Breast epithelium (tissue), 4 donors: ENCODE measurements around the gene CEP112. TPM values are rescaled to one million over a fixed set of nuclear protein-coding genes. Genes with fewer than 3 reads are reported as not detected.

Source experiments
- DNase-seq, 2 donors: peaks; one replicate each; pipeline ENCODE4 v3.0.0-alpha.2; 2019; ENCODE audit warnings: low spot score in 2 of 2
- H3K27ac ChIP-seq, 2 donors: fragments of 200-600 bp; sonication (generic) in 1 of 2; one replicate each; pipeline ENCODE4 v1.5.1; 2016 to 2019; ENCODE audit warnings: mild to moderate bottlenecking in 1 of 2
- H3K27me3 ChIP-seq, 2 donors: fragments of 200-600 bp; sonication (generic) in 1 of 2; one replicate each; pipeline versions ENCODE4 v1.5.1 to v1.6.0; 2017 to 2019; ENCODE audit warnings: control low read depth in 1 of 2, mild to moderate bottlenecking in 1 of 2
- H3K36me3 ChIP-seq: fragments of 200-600 bp; one replicate; pipeline ENCODE4 v1.5.1; 2019
- H3K4me1 ChIP-seq, 2 donors: fragments of 200-600 bp; sonication (generic); one replicate each; pipeline ENCODE4 v1.5.1; 2016 to 2019; ENCODE audit warnings: control low read depth in 1 of 2
- H3K4me3 ChIP-seq, 3 donors: fragments of 200-600 bp; sonication (generic); 1 replicate in 2 of 3; 2 replicates in 1 of 3; pipeline ENCODE4 v1.5.1; 2016 to 2019; ENCODE audit warnings: mild to moderate bottlenecking in 3 of 3, moderate library complexity in 2 of 3
- H3K9me3 ChIP-seq, 2 donors: fragments of 200-600 bp; sonication (generic) in 1 of 2; one replicate each; pipeline ENCODE4 v1.5.1; 2016 to 2019; ENCODE audit warnings: control low read depth in 1 of 2
- POLR2A ChIP-seq: fragments of 450-650 bp; IDR thresholded peaks from one replicate; pipeline ENCODE4 v1.6.1; 2016; ENCODE audit warnings: antibody characterized with exemption, mild to moderate bottlenecking, moderate library complexity
- POLR2AphosphoS5 ChIP-seq, 3 donors: sonication (generic); formaldehyde crosslinking; IDR thresholded peaks; one replicate each; pipeline ENCODE4 v1.6.1; 2017; ENCODE audit warnings: antibody characterized with exemption in 3 of 3
- intact Hi-C: fragments of 100-400 bp; cut with DNase I; formaldehyde crosslinking; loops from one replicate; pipeline ENCODE4 v1.15.1; 2023; ENCODE audit warnings: low total_unique reads
- total RNA-seq, 3 donors: library from RNA; depleted of rRNA; stranded (reverse); fragments of >200 nt; gene quantifications; one replicate each; pipeline ENCODE4 v1.1.0, GENCODE V29; 2016
- TF ChIP-seq, protein P1 (sequence below), 3 donors: fragments of 450-650 bp; IDR thresholded peaks; one replicate each; pipeline ENCODE4 v1.5.1; 2016 to 2017; ENCODE audit warnings: antibody characterized with exemption in 3 of 3, mild to moderate bottlenecking in 3 of 3, moderate library complexity in 3 of 3

Gene CEP112
- total RNA-seq, 3 donors from 2014 or later = 12.9 to 27.2 (median 18.0) TPM

DNA sequence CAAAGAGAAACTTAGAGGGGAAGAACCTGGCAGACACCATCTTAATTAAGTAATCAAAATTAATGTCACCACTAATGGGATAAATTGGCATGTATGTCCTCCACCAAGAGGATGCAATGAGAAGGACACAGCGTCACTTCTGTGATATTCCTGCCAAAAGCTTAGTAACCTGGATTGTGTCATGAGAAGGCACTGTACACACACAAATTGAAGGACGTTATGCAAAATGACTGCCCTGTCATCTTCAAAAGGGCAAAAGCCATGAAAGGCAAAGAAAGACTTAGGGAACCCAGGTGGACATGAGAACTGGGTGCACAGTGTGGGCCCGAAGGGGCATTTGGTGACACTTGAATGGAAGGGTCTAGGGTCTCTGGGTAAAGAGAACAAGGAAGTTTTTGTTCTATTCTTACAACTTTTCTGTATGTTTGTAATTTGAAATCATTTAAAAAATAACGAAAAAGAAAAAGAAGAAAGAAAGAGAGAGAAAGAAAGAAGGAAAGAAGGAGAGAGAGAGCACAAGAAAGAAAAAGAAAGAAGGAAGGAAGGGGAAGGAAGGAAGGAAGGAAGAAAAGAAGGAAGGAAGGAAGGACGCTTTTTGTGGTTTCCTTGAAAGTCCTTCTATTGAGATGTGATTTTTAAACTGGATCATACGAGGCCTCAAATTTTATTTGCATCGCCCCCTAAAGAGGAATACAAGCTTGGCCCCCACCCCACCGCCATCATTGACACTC, 41.3 kb upstream of the CEP112 start:
- intact Hi-C loops = no loop called here
- no peak for TF ChIP-seq POLR2AphosphoS5 (IDR thresholded peaks at IDR 0.05)
- TF ChIP-seq POLR2A = no peak
- TF ChIP-seq, protein P1, sequence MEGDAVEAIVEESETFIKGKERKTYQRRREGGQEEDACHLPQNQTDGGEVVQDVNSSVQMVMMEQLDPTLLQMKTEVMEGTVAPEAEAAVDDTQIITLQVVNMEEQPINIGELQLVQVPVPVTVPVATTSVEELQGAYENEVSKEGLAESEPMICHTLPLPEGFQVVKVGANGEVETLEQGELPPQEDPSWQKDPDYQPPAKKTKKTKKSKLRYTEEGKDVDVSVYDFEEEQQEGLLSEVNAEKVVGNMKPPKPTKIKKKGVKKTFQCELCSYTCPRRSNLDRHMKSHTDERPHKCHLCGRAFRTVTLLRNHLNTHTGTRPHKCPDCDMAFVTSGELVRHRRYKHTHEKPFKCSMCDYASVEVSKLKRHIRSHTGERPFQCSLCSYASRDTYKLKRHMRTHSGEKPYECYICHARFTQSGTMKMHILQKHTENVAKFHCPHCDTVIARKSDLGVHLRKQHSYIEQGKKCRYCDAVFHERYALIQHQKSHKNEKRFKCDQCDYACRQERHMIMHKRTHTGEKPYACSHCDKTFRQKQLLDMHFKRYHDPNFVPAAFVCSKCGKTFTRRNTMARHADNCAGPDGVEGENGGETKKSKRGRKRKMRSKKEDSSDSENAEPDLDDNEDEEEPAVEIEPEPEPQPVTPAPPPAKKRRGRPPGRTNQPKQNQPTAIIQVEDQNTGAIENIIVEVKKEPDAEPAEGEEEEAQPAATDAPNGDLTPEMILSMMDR (IDR thresholded peaks at IDR 0.05) = no peak
- no peak for DNase-seq

DNA sequence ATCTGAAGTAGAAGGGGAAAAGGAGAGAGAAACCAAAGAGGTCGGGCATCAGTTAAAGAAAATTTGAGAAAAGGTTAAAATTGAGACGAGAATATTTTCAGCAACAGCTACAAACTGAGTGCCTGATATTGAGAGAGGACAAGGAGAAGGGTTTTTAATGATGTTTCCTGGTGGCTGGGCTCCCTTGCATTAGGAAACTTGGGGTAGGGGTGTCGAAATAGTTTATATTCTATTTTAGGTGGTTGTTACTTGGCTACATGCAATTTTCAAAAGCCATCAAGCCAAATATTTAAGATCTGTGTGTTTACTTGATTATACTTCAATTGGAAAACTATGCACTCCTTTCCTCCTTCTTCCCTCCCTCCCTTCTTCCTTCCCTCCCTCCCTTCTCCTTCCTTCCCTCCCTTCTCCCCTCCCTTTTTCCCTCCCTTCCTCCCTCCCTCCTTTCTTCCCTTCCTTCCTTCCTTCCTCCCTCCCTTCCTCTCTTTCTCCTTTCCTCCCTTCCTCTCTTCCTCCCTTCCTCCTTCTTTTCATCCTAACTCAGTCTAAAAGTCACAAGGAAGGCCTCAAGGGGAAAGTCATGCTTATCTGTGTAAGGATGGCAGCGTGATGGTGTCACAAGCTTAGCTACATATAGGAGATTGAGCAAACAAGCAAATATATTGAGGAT, 39.1 kb upstream of the CEP112 start:
- no peaks in the 10 kb centered on the region for H3K36me3 ChIP-seq
- no peaks in the 10 kb centered on the region for H3K9me3 ChIP-seq
- H3K27ac ChIP-seq = no peak overlapping the region
- TF ChIP-seq POLR2A (no peak), POLR2AphosphoS5 (IDR thresholded peaks at IDR 0.05) (no peak)
- TF ChIP-seq, protein P1 (IDR thresholded peaks at IDR 0.05) = no peak
- no peak overlapping the region for H3K4me3 ChIP-seq
- DNase-seq = no peak
- H3K4me1 ChIP-seq = no peaks in the 10 kb centered on the region
- intact Hi-C loops = no loop called here
- no peaks in the 10 kb centered on the region for H3K27me3 ChIP-seq

More for the DNA sequence above, 41.3 kb upstream of the CEP112 start:
- Histone ChIP-seq H3K4me1 (no peaks in the 10 kb centered on the region), H3K4me3 (no peak overlapping the region), H3K9me3 (no peaks in the 10 kb centered on the region), H3K36me3 (no peaks in the 10 kb centered on the region), H3K27ac (no peak overlapping the region), H3K27me3 (no peaks in the 10 kb centered on the region)

DNA sequence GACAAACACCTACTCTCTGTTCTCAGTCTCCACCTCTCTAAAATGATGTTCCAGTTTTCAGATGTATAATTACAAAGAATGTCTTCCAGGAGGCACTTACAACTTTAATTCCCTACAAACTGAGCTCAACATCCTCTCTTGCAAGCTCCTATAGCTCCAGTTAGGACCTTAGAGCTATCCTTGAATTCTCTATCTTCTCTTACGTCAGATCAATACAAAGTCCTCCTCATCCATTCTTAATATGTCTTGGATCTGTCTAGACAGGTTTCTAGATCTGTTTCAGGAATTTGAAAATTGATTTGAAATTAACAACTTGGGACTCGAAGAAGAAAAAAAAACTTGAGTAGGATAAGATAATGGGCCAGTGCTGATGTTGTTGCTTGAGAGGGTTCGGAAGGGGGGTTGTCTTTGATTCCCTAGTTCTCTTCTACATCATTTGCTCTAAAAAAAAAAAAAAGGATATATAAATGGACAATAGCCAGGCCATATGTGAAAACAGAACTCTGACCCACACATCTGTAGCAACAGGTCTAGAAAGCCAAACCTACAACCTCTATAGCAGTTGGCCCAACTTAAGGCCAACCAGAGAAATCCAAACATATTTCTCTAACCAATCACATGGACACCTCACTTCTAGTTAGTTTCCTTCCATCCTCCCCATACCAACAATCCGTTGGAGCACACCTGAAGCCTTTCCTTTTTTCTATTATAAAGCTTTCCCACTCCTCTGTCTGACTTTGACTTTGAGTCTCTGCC, 38.0 kb upstream of the CEP112 start:
- DNase-seq = no peak
- Histone ChIP-seq H3K27me3 (no peaks in the 10 kb centered on the region), H3K4me1 (no peaks in the 10 kb centered on the region), H3K27ac (no peak overlapping the region), H3K36me3 (no peaks in the 10 kb centered on the region), H3K9me3 (no peaks in the 10 kb centered on the region), H3K4me3 (no peak overlapping the region)
- intact Hi-C loops = loop anchor here (10.0 kb wide), 1 partner anchor 575 kb away; no protein-coding TSS in a partner anchor
- TF ChIP-seq POLR2AphosphoS5 (IDR thresholded peaks at IDR 0.05) (no peak), POLR2A (no peak)
- TF ChIP-seq, protein P1 (IDR thresholded peaks at IDR 0.05) = no peak

DNA sequence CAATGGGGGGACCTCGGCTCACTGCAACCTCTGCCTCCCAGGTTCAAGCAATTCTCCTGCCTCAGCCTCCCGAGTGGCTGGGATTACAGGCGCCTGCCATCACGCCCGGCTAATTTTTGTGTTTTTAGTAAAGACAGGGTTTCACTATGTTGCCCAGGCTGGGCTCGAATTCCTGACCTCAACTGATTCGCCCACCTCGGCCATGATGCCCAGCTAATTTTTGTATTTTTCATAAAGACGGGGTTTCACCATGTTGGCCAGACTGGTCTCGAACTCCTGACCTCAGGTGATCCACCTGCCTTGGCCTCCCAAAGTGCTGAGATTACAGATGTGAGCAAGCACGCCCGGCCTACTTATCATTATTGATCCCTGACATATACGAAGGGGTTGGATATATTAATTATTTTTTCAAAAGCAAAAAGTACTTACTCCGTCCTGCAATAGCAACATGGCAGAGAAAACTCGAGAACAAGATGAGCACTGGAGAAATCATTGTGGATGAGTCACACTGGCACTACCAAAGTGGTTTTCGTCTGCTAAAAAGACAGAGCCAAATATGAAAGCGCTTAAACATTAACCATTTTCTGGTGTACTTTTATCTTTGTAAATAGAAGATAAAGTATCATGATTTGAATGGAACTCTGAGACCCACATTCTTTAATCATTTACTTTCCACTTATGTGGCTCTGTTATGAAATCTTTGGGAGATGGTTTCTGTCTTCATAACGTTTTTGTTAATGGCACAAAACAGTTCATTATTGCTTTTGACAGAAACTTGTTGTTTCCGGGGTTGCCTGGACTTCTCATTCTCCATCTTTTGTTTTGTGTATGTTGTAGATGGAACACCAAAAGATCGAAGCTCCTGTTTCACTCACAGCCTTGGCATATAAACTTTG, 37.2 kb upstream of the CEP112 start, which contains the start of gene APOH:
Gene APOH (minus strand): TSS at position 529 of the 896 bp plus-strand sequence. CDS start 36 bp downstream, at position 493.
- TF ChIP-seq POLR2AphosphoS5 (IDR thresholded peaks at IDR 0.05) = no peak
- no peak for TF ChIP-seq POLR2A
- TF ChIP-seq, protein P1 (IDR thresholded peaks at IDR 0.05) = no peak
- DNase-seq = no peak
- Histone ChIP-seq H3K9me3 (no peaks in the 10 kb centered on the region), H3K4me1 (no peaks in the 10 kb centered on the region), H3K27me3 (no peaks in the 10 kb centered on the region), H3K36me3 (no peaks in the 10 kb centered on the region), H3K4me3 (no peak within 1 kb of the TSS), H3K27ac (no peak within 1 kb of the TSS)
- intact Hi-C loops = loop anchor here (10.0 kb wide), 1 partner anchor 576 kb away; no protein-coding TSS in a partner anchor
